WERI-Rb-1 (cell line): ENCODE data around the gene LHX4.

Experiments
- DNase-seq: peaks from one replicate; pipeline ENCODE4 v3.0.0-alpha.2; 2020
- H3K27ac ChIP-seq: fragments of 250-450 bp; sonication (Bioruptor Pico); 2 replicates; pipeline ENCODE4 v1.5.1; 2020; ENCODE audit warnings: mild to moderate bottlenecking, moderate library complexity
- H3K27me3 ChIP-seq: fragments of 250-450 bp; sonication (Bioruptor Pico); 2 replicates; pipeline ENCODE4 v1.5.1; 2021; ENCODE audit warnings: mild to moderate bottlenecking, low read depth, moderate library complexity; ENCODE audit not compliant: insufficient read depth, severe bottlenecking
- H3K36me3 ChIP-seq: fragments of 250-450 bp; sonication (Bioruptor Pico); 2 replicates; pipeline ENCODE4 v1.5.1; 2020; ENCODE audit warnings: mild to moderate bottlenecking, moderate library complexity
- H3K4me3 ChIP-seq: 2 replicates; pipeline ENCODE4 v1.5.1; 2011; ENCODE audit warnings: low read depth, mild to moderate bottlenecking, control low read depth, low read length
- H3K9me3 ChIP-seq: fragments of 250-450 bp; sonication (Bioruptor Pico); 2 replicates; pipeline ENCODE4 v1.5.1; 2021; ENCODE audit warnings: mild to moderate bottlenecking, moderate library complexity; ENCODE audit not compliant: severe bottlenecking
- TF ChIP-seq, protein P1 (sequence below): IDR thresholded peaks from 2 replicates; pipeline ENCODE4 v1.5.1; 2011; ENCODE audit warnings: low read depth, mild to moderate bottlenecking, control low read depth, inconsistent platforms, low read length

LHX4 gene

GRCh38 chr1:180256341-180257027, 26.4 kb downstream of the LHX4 start:
- Histone ChIP-seq H3K9me3 (no peaks in the 10 kb centered on the region), H3K27ac (peak overlapping the region; percentile 95), H3K4me3 (no peak overlapping the region), H3K27me3 (no peaks in the 10 kb centered on the region), H3K36me3 (no peaks in the 10 kb centered on the region)
- DNase-seq, result peak; percentile 95
- TF ChIP-seq, protein P1, sequence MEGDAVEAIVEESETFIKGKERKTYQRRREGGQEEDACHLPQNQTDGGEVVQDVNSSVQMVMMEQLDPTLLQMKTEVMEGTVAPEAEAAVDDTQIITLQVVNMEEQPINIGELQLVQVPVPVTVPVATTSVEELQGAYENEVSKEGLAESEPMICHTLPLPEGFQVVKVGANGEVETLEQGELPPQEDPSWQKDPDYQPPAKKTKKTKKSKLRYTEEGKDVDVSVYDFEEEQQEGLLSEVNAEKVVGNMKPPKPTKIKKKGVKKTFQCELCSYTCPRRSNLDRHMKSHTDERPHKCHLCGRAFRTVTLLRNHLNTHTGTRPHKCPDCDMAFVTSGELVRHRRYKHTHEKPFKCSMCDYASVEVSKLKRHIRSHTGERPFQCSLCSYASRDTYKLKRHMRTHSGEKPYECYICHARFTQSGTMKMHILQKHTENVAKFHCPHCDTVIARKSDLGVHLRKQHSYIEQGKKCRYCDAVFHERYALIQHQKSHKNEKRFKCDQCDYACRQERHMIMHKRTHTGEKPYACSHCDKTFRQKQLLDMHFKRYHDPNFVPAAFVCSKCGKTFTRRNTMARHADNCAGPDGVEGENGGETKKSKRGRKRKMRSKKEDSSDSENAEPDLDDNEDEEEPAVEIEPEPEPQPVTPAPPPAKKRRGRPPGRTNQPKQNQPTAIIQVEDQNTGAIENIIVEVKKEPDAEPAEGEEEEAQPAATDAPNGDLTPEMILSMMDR, result no peak

DNA sequence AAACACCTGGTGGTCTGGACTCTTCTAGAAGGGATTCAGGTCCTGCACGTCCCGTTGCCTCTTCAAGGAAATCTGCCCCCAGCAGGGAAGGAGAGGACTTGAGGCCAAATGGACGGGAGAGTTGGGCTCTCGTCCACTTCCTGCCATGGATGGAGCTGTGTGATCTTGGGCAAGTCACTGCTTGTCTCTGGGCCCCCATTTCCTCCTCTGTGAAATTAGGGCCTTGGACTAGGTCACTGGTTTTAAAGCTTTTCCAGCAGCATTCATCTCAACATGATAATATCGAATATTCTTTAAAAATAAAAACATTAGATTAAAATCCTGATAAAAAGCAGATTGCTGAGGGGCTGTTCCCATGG, 26.9 kb downstream of the LHX4 start:
- no peaks in the 10 kb centered on the region for H3K27me3 ChIP-seq
- TF ChIP-seq, protein P1, result no peak

GRCh38 chr1:180257486-180257885, 27.4 kb downstream of the LHX4 start:
- H3K36me3 ChIP-seq, result no peaks in the 10 kb centered on the region
- peak overlapping the region; percentile 95 for H3K27ac ChIP-seq
- DNase-seq, result no peak
- H3K4me3 ChIP-seq, result no peak overlapping the region
- no peaks in the 10 kb centered on the region for H3K9me3 ChIP-seq
- no peaks in the 10 kb centered on the region for H3K27me3 ChIP-seq
- TF ChIP-seq, protein P1, result no peak

More for the DNA sequence above, 26.9 kb downstream of the LHX4 start:
- Histone ChIP-seq H3K27ac (peak overlapping the region; percentile 95), H3K9me3 (no peaks in the 10 kb centered on the region), H3K36me3 (no peaks in the 10 kb centered on the region), H3K4me3 (no peak overlapping the region)
- no peak for DNase-seq

DNA sequence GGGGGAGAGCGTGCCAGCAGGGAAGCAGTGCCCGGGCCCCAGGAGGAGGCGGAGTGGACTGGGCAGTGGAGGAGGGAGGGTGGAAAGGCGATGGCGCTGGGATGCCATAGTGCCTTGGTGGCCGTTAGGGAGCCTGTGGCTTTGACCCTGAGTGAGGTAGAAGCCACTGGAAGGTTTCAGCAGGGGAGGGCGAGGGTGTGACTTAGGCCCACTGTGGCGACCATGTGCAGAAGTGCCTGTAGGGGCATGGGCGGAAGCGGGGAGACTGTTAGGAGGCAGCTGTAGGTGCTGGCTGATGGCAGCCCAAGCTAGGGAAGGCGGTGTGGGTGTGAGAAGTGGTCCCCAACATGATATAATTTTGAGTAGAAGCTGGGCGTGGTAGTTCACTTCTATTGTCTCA, 28.2 kb downstream of the LHX4 start:
- no peaks in the 10 kb centered on the region for H3K27me3 ChIP-seq
- H3K9me3 ChIP-seq, result no peaks in the 10 kb centered on the region
- DNase-seq, result no peak
- no peaks in the 10 kb centered on the region for H3K36me3 ChIP-seq
- no peak overlapping the region; the same call in 1 of the 2 replicates for H3K27ac ChIP-seq
- no peak overlapping the region for H3K4me3 ChIP-seq
- TF ChIP-seq, protein P1, result no peak

DNA sequence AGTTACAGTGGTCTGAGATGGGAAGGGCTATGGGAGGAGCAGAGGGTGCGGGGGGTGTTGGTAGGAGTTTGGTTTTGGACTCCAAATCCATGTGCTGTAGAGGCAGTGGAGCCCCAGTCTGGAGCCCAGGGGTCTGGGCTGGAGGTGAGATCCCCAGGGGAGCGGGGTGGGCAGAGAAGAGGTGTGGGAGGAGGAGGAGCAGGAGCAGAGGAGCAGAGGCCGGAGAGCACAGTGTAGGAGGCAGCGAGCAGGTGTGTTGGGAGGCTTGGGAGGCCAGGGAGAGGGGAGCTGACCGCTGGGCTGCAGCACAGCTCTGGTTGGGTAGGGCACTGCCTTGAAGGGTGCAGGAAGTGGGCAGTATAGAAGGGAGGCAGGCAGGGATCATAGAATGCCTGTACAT, 28.9 kb downstream of the LHX4 start:
- Histone ChIP-seq H3K36me3 (no peaks in the 10 kb centered on the region), H3K27me3 (no peaks in the 10 kb centered on the region), H3K9me3 (no peaks in the 10 kb centered on the region), H3K27ac (no peak overlapping the region), H3K4me3 (no peak overlapping the region)
- TF ChIP-seq, protein P1, result no peak
- no peak for DNase-seq
